ENCODE measurements around the gene HOXB2. TPM values are rescaled to one million over a fixed set of nuclear protein-coding genes. Genes with fewer than 3 reads are reported as not detected.

HOXB2 gene
- total RNA-seq, 2 experiments from 2014 or later = 4.8 to 4.9 TPM

GRCh38 chr17:48552466-48553189 lies 7.7 kb upstream of the HOXB2 start:
- Mint-ChIP-seq H3K4me1 (ENCODE audit: low read depth) (peaks cover 17% of the 10 kb centered on the region), H3K27me3 (peaks cover 55% of the 10 kb centered on the region), H3K27ac (no peak overlapping the region), H3K36me3 (ENCODE audit: low read depth) (no peaks in the 10 kb centered on the region), H3K9me3 (no peaks in the 10 kb centered on the region), H3K4me3 (no peak overlapping the region)
- POLR2A ChIA-PET = no interaction called here
- ATAC-seq (ENCODE audit: poor library complexity) (no peak), DNase-seq (no peak)
- TF ChIP-seq, protein P1, sequence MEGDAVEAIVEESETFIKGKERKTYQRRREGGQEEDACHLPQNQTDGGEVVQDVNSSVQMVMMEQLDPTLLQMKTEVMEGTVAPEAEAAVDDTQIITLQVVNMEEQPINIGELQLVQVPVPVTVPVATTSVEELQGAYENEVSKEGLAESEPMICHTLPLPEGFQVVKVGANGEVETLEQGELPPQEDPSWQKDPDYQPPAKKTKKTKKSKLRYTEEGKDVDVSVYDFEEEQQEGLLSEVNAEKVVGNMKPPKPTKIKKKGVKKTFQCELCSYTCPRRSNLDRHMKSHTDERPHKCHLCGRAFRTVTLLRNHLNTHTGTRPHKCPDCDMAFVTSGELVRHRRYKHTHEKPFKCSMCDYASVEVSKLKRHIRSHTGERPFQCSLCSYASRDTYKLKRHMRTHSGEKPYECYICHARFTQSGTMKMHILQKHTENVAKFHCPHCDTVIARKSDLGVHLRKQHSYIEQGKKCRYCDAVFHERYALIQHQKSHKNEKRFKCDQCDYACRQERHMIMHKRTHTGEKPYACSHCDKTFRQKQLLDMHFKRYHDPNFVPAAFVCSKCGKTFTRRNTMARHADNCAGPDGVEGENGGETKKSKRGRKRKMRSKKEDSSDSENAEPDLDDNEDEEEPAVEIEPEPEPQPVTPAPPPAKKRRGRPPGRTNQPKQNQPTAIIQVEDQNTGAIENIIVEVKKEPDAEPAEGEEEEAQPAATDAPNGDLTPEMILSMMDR (IDR thresholded peaks at IDR 0.05) = no peak
- Histone ChIP-seq H3K4me1 (ENCODE audit: insufficient read depth, low read length) (peaks cover 19% of the 10 kb centered on the region), H3K27me3 (ENCODE audit: control insufficient read depth in 1 of 2, insufficient read depth in 2 of 2, low read length in 2 of 2) (peaks cover 0 to 6% of the 10 kb centered on the region in 2 experiments), H3K36me3 (ENCODE audit: insufficient read depth, low read length) (peaks cover 2% of the 10 kb centered on the region), H3K9me3 (ENCODE audit: control insufficient read depth in 1 of 2, insufficient read depth in 1 of 2, low read length in 2 of 2) (no peaks in the 10 kb centered on the region), H3K4me3 (ENCODE audit: low read length) (no peak overlapping the region), H3K27ac (ENCODE audit: low read depth in 1 of 2, low read length in 2 of 2) (no peak overlapping the region)
- CTCF ChIA-PET = interaction anchor here (0.7 kb wide), 1 partner anchor 57 kb away, joined by 3 read pairs; no protein-coding TSS in a partner anchor
- intact Hi-C loops (cut with DNase I, micrococcal nuclease) = no loop called here

DNA sequence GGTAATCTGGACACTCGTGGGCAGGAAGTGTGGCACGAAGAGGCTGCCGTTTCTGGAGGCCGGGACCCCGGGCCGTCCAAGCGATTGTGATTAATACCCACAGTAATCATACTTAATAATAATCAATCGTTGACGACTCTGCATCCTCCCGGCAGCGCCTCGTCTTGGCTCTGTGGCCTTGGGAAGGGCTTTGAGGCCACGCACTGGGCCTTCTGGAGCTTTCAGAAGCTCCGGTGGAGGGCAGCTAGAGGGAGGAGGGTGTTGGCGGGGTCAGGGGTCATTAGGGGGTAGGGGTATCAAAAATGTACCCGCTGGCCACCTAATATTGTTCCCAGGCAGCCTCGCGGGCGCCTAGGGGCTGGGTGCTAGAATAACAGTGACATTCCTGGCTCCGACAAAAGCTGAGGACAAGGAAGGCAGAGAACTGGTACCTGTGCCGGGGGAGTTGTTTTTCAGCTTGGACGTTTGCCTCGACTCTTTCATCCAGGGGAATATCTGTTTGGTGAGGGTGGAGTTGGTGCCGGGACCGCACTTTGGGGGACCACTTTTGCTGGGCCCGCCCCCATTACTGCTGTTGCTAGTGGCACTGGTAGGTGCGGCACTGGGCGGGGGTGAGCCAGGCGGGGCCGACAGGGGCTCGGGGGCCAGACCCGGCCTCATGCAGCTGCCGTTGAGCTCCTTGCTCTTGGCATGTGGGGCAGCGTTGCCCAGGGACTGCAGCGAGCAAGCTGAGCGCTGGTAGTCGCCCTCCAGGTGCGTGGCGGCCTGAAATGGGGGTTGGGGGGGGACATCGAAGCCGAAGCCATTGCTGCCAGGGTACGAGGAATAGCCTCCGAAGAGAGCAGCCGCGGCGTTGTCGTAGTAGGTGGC lies 6.9 kb upstream of the HOXB2 start:
- Histone ChIP-seq H3K27me3 (ENCODE audit: control insufficient read depth in 1 of 2, insufficient read depth in 2 of 2, low read length in 2 of 2) (peaks cover 0 to 6% of the 10 kb centered on the region in 2 experiments), H3K27ac (ENCODE audit: low read depth in 1 of 2, low read length in 2 of 2) (no peak overlapping the region), H3K4me1 (ENCODE audit: insufficient read depth, low read length) (peaks cover 26% of the 10 kb centered on the region), H3K9me3 (ENCODE audit: control insufficient read depth in 1 of 2, insufficient read depth in 1 of 2, low read length in 2 of 2) (no peaks in the 10 kb centered on the region), H3K36me3 (ENCODE audit: insufficient read depth, low read length) (peaks cover 2% of the 10 kb centered on the region), H3K4me3 (ENCODE audit: low read length) (no peak overlapping the region)
- POLR2A ChIA-PET = no interaction called here
- peaks cover 20% of the 10 kb centered on the region for H3K4me1 Mint-ChIP-seq (ENCODE audit: low read depth)
- DNase-seq (no peak), ATAC-seq (ENCODE audit: poor library complexity) (no peak)
- H3K4me3 Mint-ChIP-seq = no peak overlapping the region
- no peaks in the 10 kb centered on the region for H3K9me3 Mint-ChIP-seq
- H3K27me3 Mint-ChIP-seq = peaks cover 55% of the 10 kb centered on the region
- TF ChIP-seq, protein P1 (IDR thresholded peaks at IDR 0.05) = no peak
- intact Hi-C loops (cut with DNase I, micrococcal nuclease) = no loop called here
- H3K27ac Mint-ChIP-seq = no peak overlapping the region
- H3K36me3 Mint-ChIP-seq (ENCODE audit: low read depth) = no peaks in the 10 kb centered on the region
- CTCF ChIA-PET = interaction anchor here (0.7 kb wide), 1 partner anchor 57 kb away, joined by 3 read pairs; no protein-coding TSS in a partner anchor

DNA sequence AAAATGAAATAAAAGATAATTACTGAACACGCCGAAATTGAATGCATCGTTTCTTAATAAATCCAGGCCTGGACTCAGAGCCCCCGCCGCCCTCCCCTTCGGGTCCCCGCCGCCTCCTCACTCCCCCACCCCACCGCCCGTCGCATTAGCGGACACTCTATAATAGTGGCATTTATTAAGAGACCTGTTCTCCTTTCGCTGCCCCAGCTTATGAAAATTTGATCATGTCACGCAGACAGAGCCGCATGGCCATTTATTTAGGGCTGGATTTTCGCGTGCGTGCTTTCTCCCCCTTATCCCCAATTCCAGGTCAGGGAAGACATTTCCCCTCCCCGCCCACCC lies 6.3 kb upstream of the HOXB2 start:
- Histone ChIP-seq H3K36me3 (ENCODE audit: insufficient read depth, low read length) (peaks cover 2% of the 10 kb centered on the region), H3K9me3 (ENCODE audit: control insufficient read depth in 1 of 2, insufficient read depth in 1 of 2, low read length in 2 of 2) (no peaks in the 10 kb centered on the region), H3K4me1 (ENCODE audit: insufficient read depth, low read length) (peaks cover 32% of the 10 kb centered on the region), H3K4me3 (ENCODE audit: low read length) (no peak overlapping the region), H3K27me3 (ENCODE audit: control insufficient read depth in 1 of 2, insufficient read depth in 2 of 2, low read length in 2 of 2) (peaks cover 0 to 6% of the 10 kb centered on the region in 2 experiments), H3K27ac (ENCODE audit: low read depth in 1 of 2, low read length in 2 of 2) (no peak overlapping the region)
- TF ChIP-seq, protein P1 (IDR thresholded peaks at IDR 0.05) = no peak
- Mint-ChIP-seq H3K36me3 (ENCODE audit: low read depth) (no peaks in the 10 kb centered on the region), H3K27me3 (peaks cover 55% of the 10 kb centered on the region), H3K4me3 (no peak overlapping the region), H3K4me1 (ENCODE audit: low read depth) (peaks cover 20% of the 10 kb centered on the region), H3K27ac (no peak overlapping the region), H3K9me3 (no peaks in the 10 kb centered on the region)
- DNase-seq (no peak), ATAC-seq (ENCODE audit: poor library complexity) (no peak)
- POLR2A ChIA-PET = no interaction called here
- CTCF ChIA-PET = no interaction called here
- intact Hi-C loops (cut with DNase I, micrococcal nuclease) = no loop called here

Data from CD4-positive, alpha-beta T cell (primary cell).